Endothelial cell of umbilical vein (primary cell): Measurements from ENCODE around the gene OR13C4. TPM values are rescaled to one million over a fixed set of nuclear protein-coding genes. Genes with fewer than 3 reads are reported as not detected.

Experiments used
- BruUV-seq: library from RNA; stranded (reverse); fragments of 400-500 nt; replicated peaks from 2 replicates; lab custom pipeline; 2021; lab: Mats Ljungman, UMichigan
- CTCF ChIA-PET: fragments of 300-600, 350-600 bp; sonication (Branson Sonifier 250); formaldehyde crosslinking; loops from one replicate; lab custom pipeline; 2021; ENCODE audit warnings: antibody characterized with exemption, inconsistent platforms; lab: Charles Lee
- POLR2A ChIA-PET: fragments of 300-600, 350-600 bp; sonication (Branson Sonifier 250); formaldehyde crosslinking; loops from one replicate; lab custom pipeline; 2021; ENCODE audit warnings: antibody characterized with exemption, inconsistent platforms; lab: Charles Lee
- DNase-seq: peaks from one replicate; pipeline ENCODE4 v3.0.0-alpha.2; 2011; ENCODE audit warnings: low read depth, low spot score
- FAIRE-seq: peaks from 2 replicates; lab custom pipeline; 2011; peaks lifted over from hg19 to GRCh38; lab: Jason Lieb, UNC
- H2AFZ ChIP-seq: 2 replicates; pipeline ENCODE4 v1.6.0; 2012; ENCODE audit warnings: low read depth, low read length, control low read depth, inconsistent platforms
- H3K27ac ChIP-seq: 2 replicates; pipeline ENCODE4 v1.5.1; 2011; ENCODE audit warnings: low read depth, mild to moderate bottlenecking, control low read depth, low read length, moderate library complexity; ENCODE audit not compliant: insufficient read depth
- H3K27me3 ChIP-seq, 2 experiments: 2 replicates each; pipeline versions ENCODE4 v1.6.0 to v1.6.1; 2011; ENCODE audit warnings: low read length in 2 of 2, mixed read lengths in 1 of 2; ENCODE audit not compliant: control insufficient read depth in 2 of 2, insufficient read depth in 2 of 2
- H3K36me3 ChIP-seq, 2 experiments: 2 replicates in 1 of 2; 3 replicates in 1 of 2; pipeline ENCODE4 v1.5.1; 2011; ENCODE audit warnings: low read length in 2 of 2, mild to moderate bottlenecking in 1 of 2, moderate library complexity in 1 of 2; ENCODE audit not compliant: control insufficient read depth in 2 of 2, insufficient read depth in 2 of 2; ENCODE audit errors: extremely low read depth in 1 of 2
- H3K4me1 ChIP-seq: 3 replicates; pipeline ENCODE4 v1.5.1; 2011; ENCODE audit warnings: mild to moderate bottlenecking, low read length; ENCODE audit not compliant: control insufficient read depth, insufficient read depth; ENCODE audit errors: extremely low read depth
- H3K4me2 ChIP-seq: 2 replicates; pipeline ENCODE4 v1.6.1; 2011; ENCODE audit warnings: low read length, control low read depth, mixed read lengths; ENCODE audit not compliant: insufficient read depth
- H3K4me3 ChIP-seq, 3 experiments: fragments of 200-600 bp in 1 of 3; sonication (generic), shearing (Covaris generic) in 1 of 3; replicated peaks in 1 of 3; 2 replicates each; pipeline ENCODE4 v1.5.1; 2011 to 2016; ENCODE audit warnings: control low read depth in 3 of 3, low read length in 3 of 3, mild to moderate bottlenecking in 2 of 3, inconsistent platforms in 1 of 3, low read depth in 1 of 3, moderate library complexity in 1 of 3; ENCODE audit not compliant: insufficient read depth in 1 of 3
- H3K79me2 ChIP-seq: 2 replicates; pipeline ENCODE4 v1.6.0; 2012; ENCODE audit warnings: low read length, inconsistent platforms; ENCODE audit not compliant: control insufficient read depth, insufficient read depth
- H3K9ac ChIP-seq: replicated peaks from 2 replicates; pipeline ENCODE3; 2011; ENCODE audit warnings: low read length, control low read depth; ENCODE audit not compliant: insufficient read depth; ENCODE audit errors: extremely low read depth
- H3K9me1 ChIP-seq: replicated peaks from 3 replicates; pipeline ENCODE4 v1.6.0; 2011; ENCODE audit warnings: mild to moderate bottlenecking, low read length; ENCODE audit not compliant: control insufficient read depth, insufficient read depth; ENCODE audit errors: extremely low read depth
- H3K9me3 ChIP-seq: replicated peaks from 2 replicates; pipeline ENCODE4 v1.5.1; 2012; ENCODE audit warnings: low read length, inconsistent platforms; ENCODE audit not compliant: control insufficient read depth, insufficient read depth
- H4K20me1 ChIP-seq: replicated peaks from 2 replicates; pipeline ENCODE3; 2011; ENCODE audit warnings: mild to moderate bottlenecking, low read length; ENCODE audit not compliant: control insufficient read depth, insufficient read depth; ENCODE audit errors: extremely low read depth
- EZH2 ChIP-seq: IDR thresholded peaks from 2 replicates; pipeline ENCODE4 v1.6.1; 2012; ENCODE audit warnings: borderline replicate concordance, low read depth, mild to moderate bottlenecking, moderate library complexity, low read length, inconsistent platforms; ENCODE audit not compliant: severe bottlenecking
- FOS ChIP-seq: IDR thresholded peaks from 2 replicates; pipeline ENCODE4 v1.6.1; 2011; ENCODE audit warnings: mild to moderate bottlenecking, low read length, moderate library complexity, borderline replicate concordance; ENCODE audit not compliant: insufficient read depth
- GATA2 ChIP-seq: IDR thresholded peaks from 2 replicates; pipeline ENCODE4 v1.7.0; 2011; ENCODE audit warnings: low read depth, mild to moderate bottlenecking, moderate library complexity, mixed read lengths, low read length; ENCODE audit not compliant: insufficient read length, insufficient read depth
- JUN ChIP-seq: IDR thresholded peaks from 2 replicates; pipeline ENCODE4 v1.6.1; 2011; ENCODE audit warnings: borderline replicate concordance, low read depth; ENCODE audit not compliant: insufficient read length, insufficient read depth
- MAX ChIP-seq: IDR thresholded peaks from 2 replicates; pipeline ENCODE4 v1.6.1; 2011; ENCODE audit not compliant: insufficient read depth, insufficient read length
- MYC ChIP-seq: IDR thresholded peaks from one replicate; pipeline ENCODE4 v1.6.1; 2011; ENCODE audit warnings: mild to moderate bottlenecking, low read depth, low read length
- POLR2A ChIP-seq: IDR thresholded peaks from 2 replicates; pipeline ENCODE4 v1.6.1; 2012; ENCODE audit warnings: low read depth, mild to moderate bottlenecking, control low read depth, low read length
- POLR2AphosphoS5 ChIP-seq: IDR thresholded peaks from 2 replicates; pipeline ENCODE4 v1.6.1; 2012; ENCODE audit warnings: low read depth, mild to moderate bottlenecking, control low read depth, low read length, moderate library complexity; ENCODE audit not compliant: insufficient read depth
- dilution Hi-C: fragments of 300-500 bp; cut with MboI; formaldehyde crosslinking; loops from one replicate; pipeline ENCODE4 v1.15.0; 2019; ENCODE audit warnings: low sequenced_read_pairs; ENCODE audit not compliant: extremely low pct_ligation_motif_present
- intact Hi-C: fragments of 100-400 bp; cut with micrococcal nuclease; formaldehyde crosslinking; loops from one replicate; pipeline ENCODE4 v1.10.0; 2022
- polyA plus RNA-seq, 4 experiments: library from polyadenylated mRNA; depleted of rRNA in 3 of 4; stranded (reverse) in 3 of 4; unstranded in 1 of 4; fragments of >200 nt; gene quantifications; 2 replicates each; pipeline versions ENCODE4 v1.2.1 to v1.2.3, GENCODE V29; 2011 to 2012; ENCODE audit warnings: missing spikeins in 1 of 4
- total RNA-seq: library from RNA; stranded (reverse); gene quantifications from 2 replicates; pipeline ENCODE4 v1.2.3, GENCODE V29; 2021
- TF ChIP-seq, protein P1 (sequence below), 2 donors: IDR thresholded peaks; 1 replicate in 1 of 2; 2 replicates in 1 of 2; pipeline ENCODE4 v1.5.1; 2011; ENCODE audit warnings: low read length in 2 of 2, mild to moderate bottlenecking in 2 of 2, moderate library complexity in 2 of 2, control low read depth in 1 of 2, inconsistent platforms in 1 of 2, low read depth in 1 of 2; ENCODE audit not compliant: insufficient read depth in 1 of 2; ENCODE audit errors: extremely low read depth in 1 of 2

Gene OR13C4
- total and polyA plus RNA-seq, 2 donors (not counting 3 experiments of a cell fraction or from before 2014, with no cell fraction given): not detected

DNA sequence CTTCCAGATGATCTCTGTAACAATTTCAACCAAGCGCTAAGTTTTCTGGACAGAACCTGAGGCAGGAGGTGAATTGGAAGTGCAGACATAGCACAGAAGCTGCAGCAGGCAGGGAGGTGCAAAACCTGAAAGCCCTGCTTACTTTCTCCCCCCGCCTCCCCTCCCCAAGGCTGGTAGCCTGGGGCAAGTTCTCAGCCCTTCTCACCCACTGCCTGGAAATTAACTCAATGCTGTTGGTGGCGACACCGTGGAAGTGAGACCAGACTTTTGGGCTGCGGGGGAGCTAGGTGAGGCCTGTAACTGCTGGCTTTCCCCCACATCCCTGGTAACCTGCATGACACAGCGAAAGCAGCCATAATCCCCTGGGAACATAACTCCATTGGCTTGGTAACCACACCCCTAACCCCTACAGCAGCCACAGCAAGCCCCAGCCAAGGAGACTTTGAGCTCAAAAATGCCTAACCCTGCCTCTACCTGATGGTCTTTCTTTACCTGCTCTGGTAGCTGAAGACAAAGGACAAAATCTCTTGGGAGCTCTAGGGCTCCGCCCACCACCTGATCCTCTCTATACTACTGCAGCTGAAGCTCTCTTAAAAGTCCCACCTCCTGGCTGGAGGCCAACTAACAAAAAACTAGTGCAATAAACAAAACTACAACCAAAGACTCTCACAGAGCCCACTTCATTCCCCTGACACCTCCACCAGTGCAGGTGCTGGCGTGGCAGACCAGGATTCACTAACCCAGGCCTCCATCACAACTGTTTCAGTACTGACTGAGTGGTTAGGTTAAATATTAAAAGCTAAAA, 30.0 kb upstream of the OR13C4 start:
- no peaks in the 10 kb centered on the region for H3K4me1 ChIP-seq
- DNase-seq (no peak), FAIRE-seq (no peak)
- no peaks in the 10 kb centered on the region for H3K27me3 ChIP-seq
- intact Hi-C loops (no loop called here), dilution Hi-C loops (no loop called here)
- no peaks in the 10 kb centered on the region for H3K36me3 ChIP-seq
- H3K9me3 ChIP-seq: no peaks in the 10 kb centered on the region
- H3K9me1 ChIP-seq: no peaks in the 10 kb centered on the region
- ChIA-PET CTCF (no interaction called here), POLR2A (no interaction called here)
- no TSS peak for BruUV-seq
- H4K20me1 ChIP-seq: no peaks in the 10 kb centered on the region
- H3K27ac ChIP-seq: no peak overlapping the region
- H3K9ac ChIP-seq: no peak overlapping the region
- H3K79me2 ChIP-seq: no peaks in the 10 kb centered on the region
- no peak for TF ChIP-seq EZH2
- TF ChIP-seq FOS: no peak
- TF ChIP-seq MYC: no peak
- TF ChIP-seq MAX: no peak
- no peak for TF ChIP-seq GATA2
- no peak overlapping the region for H3K4me3 ChIP-seq
- no peak overlapping the region for H3K4me2 ChIP-seq
- H2AFZ ChIP-seq: no peak overlapping the region

- Histone ChIP-seq H4K20me1 (no peaks in the 10 kb centered on the region), H3K4me3 (no peak overlapping the region), H3K27me3 (no peaks in the 10 kb centered on the region), H3K4me2 (no peak overlapping the region), H3K27ac (no peak overlapping the region), H3K36me3 (no peaks in the 10 kb centered on the region), H3K79me2 (no peaks in the 10 kb centered on the region), H3K9ac (no peak overlapping the region), H2AFZ (no peak overlapping the region), H3K4me1 (no peaks in the 10 kb centered on the region), H3K9me1 (no peaks in the 10 kb centered on the region), H3K9me3 (no peaks in the 10 kb centered on the region)
- DNase-seq (no peak), FAIRE-seq (no peak)
- dilution Hi-C loops (no loop called here), intact Hi-C loops (no loop called here)
- POLR2A ChIA-PET: no interaction called here
- TF ChIP-seq POLR2A (no peak), JUN (no peak), POLR2AphosphoS5 (no peak), MYC (no peak), GATA2 (no peak), FOS (no peak), MAX (no peak), EZH2 (no peak)
- TF ChIP-seq, protein P1, sequence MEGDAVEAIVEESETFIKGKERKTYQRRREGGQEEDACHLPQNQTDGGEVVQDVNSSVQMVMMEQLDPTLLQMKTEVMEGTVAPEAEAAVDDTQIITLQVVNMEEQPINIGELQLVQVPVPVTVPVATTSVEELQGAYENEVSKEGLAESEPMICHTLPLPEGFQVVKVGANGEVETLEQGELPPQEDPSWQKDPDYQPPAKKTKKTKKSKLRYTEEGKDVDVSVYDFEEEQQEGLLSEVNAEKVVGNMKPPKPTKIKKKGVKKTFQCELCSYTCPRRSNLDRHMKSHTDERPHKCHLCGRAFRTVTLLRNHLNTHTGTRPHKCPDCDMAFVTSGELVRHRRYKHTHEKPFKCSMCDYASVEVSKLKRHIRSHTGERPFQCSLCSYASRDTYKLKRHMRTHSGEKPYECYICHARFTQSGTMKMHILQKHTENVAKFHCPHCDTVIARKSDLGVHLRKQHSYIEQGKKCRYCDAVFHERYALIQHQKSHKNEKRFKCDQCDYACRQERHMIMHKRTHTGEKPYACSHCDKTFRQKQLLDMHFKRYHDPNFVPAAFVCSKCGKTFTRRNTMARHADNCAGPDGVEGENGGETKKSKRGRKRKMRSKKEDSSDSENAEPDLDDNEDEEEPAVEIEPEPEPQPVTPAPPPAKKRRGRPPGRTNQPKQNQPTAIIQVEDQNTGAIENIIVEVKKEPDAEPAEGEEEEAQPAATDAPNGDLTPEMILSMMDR (IDR thresholded peaks at IDR 0.05; ENCODE audit: extremely low read depth in 1 of 2, insufficient read depth in 1 of 2, low read depth in 1 of 2, low read length in 2 of 2): no peak
- CTCF ChIA-PET: no interaction called here
- BruUV-seq: no TSS peak
These were observed 28.5 kb upstream of the OR13C4 start for GRCh38 chr9:104555521-104555920.
